CD1c-positive myeloid dendritic cell (primary cell): ENCODE data around the gene KLHL24.
"Not testable (repeated sequence)": the region's sequence is repeated elsewhere in the genome, so short reads cannot be mapped to it uniquely, and the experiment has no call there.

ENCODE experiments used
- DNase-seq: peaks from one replicate; pipeline ENCODE4 v3.0.0-alpha.2; 2016; ENCODE audit errors: extremely low spot score

The KLHL24 gene

DNA sequence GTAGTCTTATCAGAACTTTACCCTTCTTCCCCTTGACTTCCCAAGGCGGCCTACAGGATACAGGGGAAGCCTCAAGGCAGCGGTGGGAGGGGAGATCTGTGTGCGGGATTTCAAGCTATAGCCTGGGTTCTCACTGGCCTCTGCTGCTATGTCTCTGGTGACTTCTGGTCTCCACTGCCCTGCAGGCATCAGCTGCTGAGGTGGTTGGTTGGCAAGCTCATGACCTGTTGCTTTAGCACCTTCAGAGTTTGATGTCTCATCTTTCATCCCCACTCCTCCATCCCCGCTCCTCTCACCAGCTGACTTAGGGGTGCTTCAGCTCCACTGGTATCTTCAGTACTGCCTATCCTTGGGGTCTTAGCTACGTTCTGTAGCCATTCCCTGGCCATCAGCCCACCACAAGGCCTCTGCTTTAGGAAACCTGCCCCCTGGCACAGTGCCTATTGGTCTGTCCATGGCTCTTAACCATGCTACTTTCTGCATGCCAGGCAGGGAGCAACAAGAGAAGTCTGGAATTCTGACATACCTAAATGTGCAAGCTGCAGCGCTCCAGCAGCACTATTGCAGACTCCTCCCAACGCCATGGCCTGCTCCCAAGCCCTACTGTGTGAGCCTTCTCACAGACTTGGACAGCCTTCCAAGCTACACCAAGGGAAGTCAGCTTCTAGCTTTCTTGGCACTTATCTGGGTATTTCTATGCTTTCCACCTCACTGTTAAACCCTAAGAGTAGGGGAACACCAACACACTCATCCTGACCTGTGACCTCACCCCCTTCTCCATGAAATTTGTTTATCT, 60.3 kb downstream of the KLHL24 start:
- no peak for DNase-seq

DNA sequence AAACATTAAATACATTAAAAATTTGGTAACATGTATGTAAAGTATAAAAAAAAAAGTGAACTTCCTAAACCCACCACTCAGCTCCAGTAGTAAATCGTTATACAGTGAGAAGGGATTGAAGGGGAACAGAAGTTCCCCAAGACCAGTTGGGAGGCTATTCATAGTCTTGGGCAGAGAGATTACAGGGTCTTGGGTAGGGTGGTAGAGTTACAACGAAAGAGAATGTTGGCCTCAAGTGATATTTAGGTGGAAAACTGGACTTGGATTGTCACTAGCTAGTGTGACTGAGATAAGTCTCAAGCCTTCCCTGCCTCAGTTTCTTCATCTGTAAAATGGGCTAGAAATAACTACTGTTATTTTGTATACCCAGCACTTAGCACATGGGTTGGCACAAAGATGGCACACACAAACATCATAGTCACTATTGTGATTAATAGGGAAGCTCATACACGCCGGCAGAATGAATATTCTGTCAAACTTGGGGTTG, 61.7 kb downstream of the KLHL24 start:
- no peak for DNase-seq

DNA sequence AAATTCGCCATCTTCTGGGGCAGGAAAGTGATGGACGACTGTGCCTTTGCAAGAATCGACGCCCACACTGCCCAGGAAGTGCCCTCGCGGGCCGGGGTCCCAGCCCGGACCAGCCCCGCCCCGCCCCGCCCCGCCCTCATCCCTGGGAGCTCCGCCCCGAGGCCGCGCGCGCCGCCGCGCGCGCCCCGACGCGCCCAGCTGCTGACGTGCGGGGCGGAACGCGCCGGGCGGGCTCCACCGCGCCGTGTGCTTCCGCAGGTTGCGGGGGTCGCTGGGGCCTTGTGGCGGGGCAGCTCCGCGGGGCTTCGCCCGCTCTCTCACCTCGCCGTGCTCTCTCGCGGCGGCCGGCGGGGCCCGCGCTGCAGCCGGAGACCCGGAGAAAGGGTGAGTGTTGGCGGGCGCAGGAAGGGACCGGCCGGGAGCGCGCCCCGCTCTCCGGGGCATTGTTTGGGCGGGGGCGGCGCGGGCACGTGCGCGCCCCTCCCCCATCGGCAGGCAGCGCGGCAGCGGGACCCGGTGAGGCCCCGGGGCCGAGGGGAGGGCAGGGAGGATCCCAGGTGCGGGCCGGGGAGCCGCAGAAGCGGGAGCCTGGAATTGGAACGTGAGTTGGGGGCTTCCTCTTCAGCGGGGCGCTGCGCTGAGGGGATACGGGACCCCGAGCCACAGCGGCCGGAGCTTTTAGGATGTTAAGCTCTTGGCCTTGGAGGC, 62.3 kb downstream of the KLHL24 start, which contains the start of gene YEATS2:
YEATS2 (plus strand) TSS at position 188 of the 708 bp plus-strand sequence. CDS start 17,366 bp downstream, outside the sequence.
- peak; percentile 85 for DNase-seq

DNA sequence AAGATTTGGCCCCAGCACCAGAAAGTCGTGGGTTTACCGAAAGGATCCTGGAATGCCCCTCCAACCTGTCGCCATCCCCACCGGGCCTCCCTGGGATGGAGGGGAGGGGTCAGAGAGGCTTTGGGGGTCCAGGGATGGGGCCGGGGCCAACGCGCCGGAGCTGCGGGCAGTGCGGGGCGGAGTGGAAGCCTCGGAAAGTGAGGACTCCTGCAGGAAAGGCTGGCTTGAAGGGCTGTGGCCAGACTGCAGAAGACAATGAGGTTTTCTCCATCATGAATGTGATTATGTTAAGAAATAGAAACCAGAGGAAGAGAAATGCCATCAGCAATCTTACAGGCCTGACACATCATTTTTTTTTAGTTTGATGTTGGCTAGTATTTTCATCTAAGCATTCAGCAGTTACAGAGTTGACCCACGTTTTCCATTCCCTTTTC, 62.9 kb downstream of the KLHL24 start:
- DNase-seq, result peak; percentile 48

DNA sequence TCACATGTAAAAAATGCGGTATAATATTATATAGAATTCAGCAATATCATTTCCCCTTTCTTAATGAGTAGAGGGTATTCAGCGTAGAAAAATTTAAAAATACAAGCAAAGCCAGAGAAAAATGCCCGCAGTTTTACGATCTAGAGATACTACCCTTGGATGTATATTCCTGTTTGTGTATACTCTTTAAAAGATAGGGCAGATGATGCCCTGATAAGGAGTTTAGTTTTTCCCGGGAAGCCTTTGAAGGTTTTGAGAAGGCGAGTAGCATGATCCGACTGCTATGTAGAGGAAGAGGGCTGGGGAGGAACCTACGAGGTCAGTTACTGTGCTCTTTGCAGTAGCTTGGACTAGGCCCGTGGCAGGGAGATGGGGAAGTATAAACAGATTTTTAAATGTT, 63.3 kb downstream of the KLHL24 start:
- DNase-seq, result peak; percentile 69

DNA sequence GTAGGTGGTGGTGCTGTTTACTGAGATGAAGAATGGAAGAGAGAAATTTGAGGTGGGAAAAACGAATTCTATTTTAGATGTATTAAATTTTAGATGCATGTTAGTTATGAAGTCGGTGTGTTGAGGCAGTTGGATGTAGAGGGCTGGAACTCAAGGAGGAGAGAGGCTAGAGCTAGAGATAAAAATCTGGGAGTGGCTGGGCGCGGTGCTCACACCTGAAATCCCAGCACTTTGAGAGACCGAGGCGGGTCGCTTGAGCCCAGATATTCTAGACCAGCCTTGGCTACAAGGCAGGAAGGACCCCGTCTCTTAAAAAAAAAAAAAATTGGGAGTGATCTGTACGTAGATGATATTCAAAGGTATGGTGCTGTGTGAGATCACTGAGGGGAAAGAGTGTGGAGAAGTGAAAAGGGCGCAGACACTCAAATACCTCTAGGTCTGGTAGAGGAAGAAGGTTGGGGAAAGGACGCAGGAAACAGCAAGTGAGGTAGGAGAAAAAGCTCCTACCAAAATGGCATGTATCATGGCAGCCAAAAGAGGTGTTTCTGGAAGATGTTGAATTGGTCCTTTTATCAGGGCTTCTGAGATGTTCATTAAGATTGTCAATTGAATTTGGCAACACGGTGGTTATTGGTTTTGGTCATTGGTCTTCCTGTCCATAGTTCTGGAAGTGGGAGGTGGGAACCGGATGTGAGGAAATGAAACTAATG, 64.0 kb downstream of the KLHL24 start:
- peak; percentile 5 for DNase-seq

DNA sequence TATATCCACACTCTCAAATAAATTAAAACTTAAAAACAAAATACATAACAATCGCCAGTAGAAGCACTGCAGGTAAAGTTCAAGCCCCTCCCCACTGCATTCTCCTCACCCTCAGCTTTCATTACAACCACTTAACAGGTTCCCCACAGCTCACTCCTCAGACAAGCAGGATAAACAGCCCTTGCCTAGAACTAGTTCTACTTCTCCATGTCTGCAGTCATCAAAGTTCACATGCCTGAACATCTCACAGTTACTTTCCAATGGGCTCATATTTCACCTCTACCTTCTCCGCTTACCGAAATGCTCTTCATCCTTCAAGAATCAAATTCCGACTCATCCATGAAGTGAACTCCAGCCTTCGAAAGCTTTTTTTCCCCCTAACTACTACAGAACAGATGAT, 66.3 kb downstream of the KLHL24 start:
- no peak for DNase-seq

DNA sequence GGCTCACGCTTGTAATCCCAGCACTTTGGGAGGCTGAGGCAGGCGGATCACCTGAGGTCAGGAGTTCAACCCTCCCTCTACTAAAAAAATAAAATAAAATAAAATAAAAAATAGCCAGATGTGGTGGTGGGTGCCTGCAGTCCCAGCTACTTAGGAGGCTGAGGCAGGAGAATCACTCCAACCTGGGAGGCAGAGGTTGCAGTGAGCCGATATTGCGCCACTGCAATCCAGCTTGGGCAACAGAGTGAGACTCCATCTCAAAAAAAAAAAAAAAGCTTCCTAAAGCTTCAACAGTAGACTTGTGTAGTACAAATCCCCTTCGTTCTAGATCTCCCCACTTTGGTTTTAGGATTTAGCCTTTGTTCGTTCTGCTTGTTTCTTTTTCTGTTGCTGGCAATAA, 68.5 kb downstream of the KLHL24 start:
- DNase-seq, result not testable (repeated sequence)

DNA sequence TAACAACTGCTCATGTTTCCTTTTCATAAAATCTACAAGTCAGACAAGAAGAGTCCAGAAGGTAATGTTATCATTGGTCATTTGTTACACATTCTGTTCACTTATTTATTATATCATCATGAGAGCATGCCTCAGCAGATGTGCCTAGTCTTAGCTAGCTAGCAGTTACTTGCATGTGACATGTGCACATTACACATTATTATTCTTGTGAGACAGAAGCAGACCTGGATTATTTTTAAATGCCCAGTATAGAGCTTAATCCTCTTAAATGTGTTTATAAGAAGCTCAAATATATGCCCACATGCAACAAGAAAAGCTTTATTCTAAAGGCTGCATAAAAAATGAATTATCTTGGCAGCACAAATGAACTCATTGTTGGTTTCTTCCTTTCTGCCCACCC, 74.8 kb downstream of the KLHL24 start:
- DNase-seq, result no peak

DNA sequence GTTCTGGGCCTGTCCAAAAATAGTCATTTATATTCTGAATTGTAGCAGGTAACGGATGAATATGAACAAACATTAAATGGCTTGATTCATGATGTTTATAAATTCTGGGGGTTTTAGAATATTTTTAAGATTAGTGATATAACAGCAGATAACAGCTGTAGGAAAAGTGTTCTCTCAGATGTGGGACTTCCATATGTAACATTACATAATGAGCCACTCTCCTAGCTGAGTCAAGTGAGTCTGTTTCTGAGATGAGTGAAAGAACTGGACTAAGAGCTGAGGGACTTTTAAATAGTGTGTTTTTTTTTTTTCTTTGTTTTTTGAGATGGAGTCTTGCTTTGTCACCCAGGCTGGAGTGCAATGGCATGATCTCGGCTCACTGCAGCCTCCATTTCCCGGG, 76.1 kb downstream of the KLHL24 start:
- DNase-seq, result no peak

DNA sequence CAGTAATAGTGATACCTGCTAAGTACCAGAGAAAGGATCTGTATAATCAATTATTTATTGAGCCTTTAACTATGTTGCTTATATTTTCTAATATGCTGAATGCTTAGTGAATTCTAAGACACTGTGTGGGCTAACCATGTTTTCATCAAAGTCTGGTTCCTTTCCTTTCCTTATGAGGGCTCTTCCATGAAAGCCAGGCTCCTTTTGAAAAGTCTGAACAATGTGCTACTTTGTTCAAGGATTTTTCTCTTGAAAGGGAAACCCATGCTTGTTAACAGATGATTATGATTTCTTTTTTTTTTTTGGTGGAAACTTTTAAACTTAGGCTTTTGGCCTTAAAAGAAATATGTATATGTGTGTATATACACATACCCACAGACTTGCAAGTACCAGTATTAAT, 79.2 kb downstream of the KLHL24 start:
- no peak for DNase-seq

DNA sequence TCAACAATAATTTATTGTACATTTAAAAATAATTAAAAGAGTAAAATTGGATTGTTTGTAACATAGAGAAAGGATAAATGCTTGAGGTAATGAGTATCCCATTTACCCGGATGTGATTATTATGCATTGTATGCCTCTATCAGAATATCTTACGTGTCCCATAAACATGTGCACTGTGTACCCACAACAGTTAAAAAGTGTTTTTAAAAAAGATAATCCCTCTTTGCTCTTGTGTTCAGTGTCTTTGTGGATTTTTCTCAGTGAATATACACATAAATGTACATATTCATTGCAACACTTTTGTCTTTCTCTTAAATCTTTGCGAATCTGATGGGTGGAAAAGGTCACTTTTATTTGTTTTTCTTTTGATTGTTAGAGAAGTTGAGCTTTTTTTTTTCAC, 82.6 kb downstream of the KLHL24 start:
- no peak for DNase-seq

DNA sequence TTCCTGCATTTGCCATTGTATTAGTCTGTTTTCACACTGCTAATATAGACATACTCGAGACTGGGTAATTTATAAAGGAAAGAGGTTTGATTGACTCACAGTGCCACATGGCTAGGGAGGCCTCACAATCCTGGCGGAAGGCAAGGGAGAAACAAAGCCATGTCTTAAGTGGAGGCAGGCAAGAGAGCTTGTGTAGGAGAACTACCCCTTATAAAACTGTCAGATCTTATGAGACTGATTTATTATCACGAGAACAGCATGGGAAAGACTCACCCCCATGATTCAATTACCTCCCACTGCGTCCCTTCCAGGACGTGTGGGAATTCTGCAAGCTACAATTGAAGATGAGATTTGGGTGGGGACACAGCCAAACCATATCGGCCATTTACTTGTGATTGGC, 90.0 kb downstream of the KLHL24 start:
- no peak for DNase-seq

DNA sequence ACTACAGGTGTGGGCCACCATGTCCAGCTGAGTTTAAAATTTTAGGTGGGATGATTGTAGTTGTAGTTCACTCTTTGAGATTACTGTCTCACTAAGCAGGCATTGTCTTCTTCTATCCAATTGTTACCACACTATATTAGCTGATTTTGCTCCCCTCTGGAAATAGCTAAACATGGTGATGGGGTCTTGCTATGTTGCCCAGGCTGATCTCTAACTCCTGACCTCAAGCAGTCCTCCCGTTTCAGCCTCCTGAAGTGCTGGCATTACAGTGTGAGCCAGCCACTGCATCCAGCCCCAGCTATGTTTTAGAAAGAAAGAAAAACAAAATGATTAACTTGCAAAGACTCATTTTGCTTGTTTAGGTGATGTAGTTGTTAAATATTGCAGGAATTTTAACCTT, 92.8 kb downstream of the KLHL24 start:
- DNase-seq, result no peak

DNA sequence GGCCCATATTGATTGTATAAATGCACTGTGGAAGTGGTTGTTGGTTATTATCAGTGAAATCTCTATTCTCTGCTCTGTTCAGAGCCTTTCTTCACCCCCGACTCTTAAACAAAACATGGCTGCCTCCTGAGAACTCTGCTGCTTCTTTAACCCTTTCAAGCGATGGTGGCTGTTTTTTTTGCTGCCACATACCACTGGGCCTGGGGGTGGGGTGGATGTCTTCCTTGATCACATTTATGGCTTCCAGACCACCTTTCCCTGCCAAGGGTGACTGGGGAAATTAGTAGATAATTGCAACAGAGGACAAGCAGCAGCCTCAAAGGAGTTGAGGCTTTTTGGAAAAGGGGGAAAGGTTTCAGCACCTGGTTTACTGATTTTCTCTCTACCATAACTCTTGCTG, 94.9 kb downstream of the KLHL24 start:
- DNase-seq, result no peak

DNA sequence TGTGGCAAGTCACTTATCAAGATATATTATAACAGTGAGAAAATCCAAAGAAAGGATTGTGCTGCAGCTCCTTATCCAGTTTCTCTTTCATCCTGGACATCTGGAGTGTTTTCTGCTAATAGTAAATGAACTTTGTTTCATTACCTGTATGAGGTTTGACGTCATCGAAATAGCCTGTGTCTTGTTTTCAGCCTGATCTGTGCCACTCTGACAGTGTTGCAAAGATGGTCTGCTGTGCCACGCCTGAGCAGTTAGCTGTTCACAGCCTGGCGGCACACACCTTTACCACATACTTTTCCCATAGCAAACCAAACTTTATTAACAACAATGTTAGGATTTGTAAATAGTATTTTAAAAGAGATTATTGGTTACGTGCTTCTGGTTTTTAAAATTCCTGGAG, 96.2 kb downstream of the KLHL24 start:
- no peak for DNase-seq

DNA sequence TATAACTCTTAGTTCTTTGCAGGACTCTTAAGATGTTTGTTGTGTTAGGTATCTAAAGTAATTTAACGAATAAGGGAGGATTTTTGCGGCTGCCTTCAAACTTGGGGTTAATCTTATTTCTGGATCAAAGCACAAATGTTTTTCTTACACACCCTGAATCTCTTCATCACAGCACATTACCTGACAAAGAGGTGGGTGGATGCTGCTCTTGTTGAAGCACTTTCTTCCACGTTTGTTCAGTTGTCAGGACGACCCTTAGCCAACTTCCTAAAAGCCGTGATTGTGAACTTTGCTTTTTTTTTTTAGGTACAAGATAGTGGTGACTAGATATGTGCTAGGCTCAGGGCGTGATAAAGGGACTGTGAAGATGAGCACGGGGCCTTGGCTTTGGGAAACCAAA, 98.1 kb downstream of the KLHL24 start:
- DNase-seq, result no peak
